WTC11 (cell line): Measurements from ENCODE around the gene TMC4.
"Not testable (repeated sequence)": the region's sequence is repeated elsewhere in the genome, so short reads cannot be mapped to it uniquely, and the experiment has no call there.

Source experiments
- ATF3 ChIP-seq: sonication (generic); formaldehyde crosslinking; conservative IDR thresholded peaks from 2 replicates; pipeline ENCODE4 v1.8.1; 2022; ENCODE audit warnings: mild to moderate bottlenecking, missing genetic modification reagents
- ATF6 ChIP-seq: sonication (generic); formaldehyde crosslinking; IDR thresholded peaks from 2 replicates; pipeline ENCODE4 v1.8.1; 2023; ENCODE audit warnings: mild to moderate bottlenecking, missing genetic modification reagents
- CTCF ChIP-seq: fragments of 200-600 bp; IDR thresholded peaks from 2 replicates; pipeline ENCODE4 v1.8.0; 2022; ENCODE audit warnings: antibody characterized with exemption
- E2F1 ChIP-seq: sonication (generic); formaldehyde crosslinking; IDR thresholded peaks from 2 replicates; pipeline ENCODE4 v1.8.0; 2022; ENCODE audit warnings: mild to moderate bottlenecking, missing genetic modification reagents
- NR1H2 ChIP-seq: sonication (generic); formaldehyde crosslinking; IDR thresholded peaks from 2 replicates; pipeline ENCODE4 v1.9.0; 2021; ENCODE audit warnings: mild to moderate bottlenecking, moderate library complexity, missing genetic modification reagents
- NR2C2 ChIP-seq: sonication (generic); formaldehyde crosslinking; IDR thresholded peaks from 2 replicates; pipeline ENCODE4 v1.8.0; 2022; ENCODE audit warnings: mild to moderate bottlenecking, missing genetic modification reagents
- SOX15 ChIP-seq: fragments of 250-450 bp; sonication (Bioruptor Pico); IDR thresholded peaks from 2 replicates; pipeline ENCODE4 v1.9.0; 2021; ENCODE audit warnings: mild to moderate bottlenecking
- SP1 ChIP-seq: sonication (generic); formaldehyde crosslinking; conservative IDR thresholded peaks from 2 replicates; pipeline ENCODE4 v1.8.1; 2022; ENCODE audit warnings: missing genetic modification reagents
- ZNF138 ChIP-seq: sonication (generic); formaldehyde crosslinking; conservative IDR thresholded peaks from 2 replicates; pipeline ENCODE4 v1.8.1; 2022; ENCODE audit warnings: mild to moderate bottlenecking, moderate library complexity, missing genetic modification reagents

GRCh38 chr19:54207193-54207592 lies 34.2 kb upstream of the TMC4 start:
- not testable (repeated sequence) for TF ChIP-seq CTCF; ZNF138 (CRISPR knock-in tag); E2F1 (CRISPR knock-in tag); ATF3 (CRISPR knock-in tag); ATF6; SP1 (CRISPR knock-in tag); NR2C2 (CRISPR knock-in tag); NR1H2 (CRISPR knock-in tag); SOX15
